22Rv1 (cell line): ENCODE measurements around the gene ANKRD9.
A peak's percentile ranks its signal among the peaks of the same experiment; 100 is the strongest.

ENCODE experiments used
- CTCF ChIP-seq: fragments of 450-650 bp; IDR thresholded peaks from 2 replicates; pipeline ENCODE4 v1.5.1; 2017; ENCODE audit warnings: mild to moderate bottlenecking
- ZFX ChIP-seq: fragments of 450-650 bp; IDR thresholded peaks from 2 replicates; pipeline ENCODE4 v1.6.1; 2017; ENCODE audit warnings: antibody characterized with exemption, borderline replicate concordance

- TF ChIP-seq CTCF (peak; percentile 59), ZFX (no peak)
Observed at GRCh38 chr14:102507857-102508312, 1.7 kb downstream of the ANKRD9 start.
